ENCODE measurements around the gene IGFBP6.

IGFBP6 gene

DNA sequence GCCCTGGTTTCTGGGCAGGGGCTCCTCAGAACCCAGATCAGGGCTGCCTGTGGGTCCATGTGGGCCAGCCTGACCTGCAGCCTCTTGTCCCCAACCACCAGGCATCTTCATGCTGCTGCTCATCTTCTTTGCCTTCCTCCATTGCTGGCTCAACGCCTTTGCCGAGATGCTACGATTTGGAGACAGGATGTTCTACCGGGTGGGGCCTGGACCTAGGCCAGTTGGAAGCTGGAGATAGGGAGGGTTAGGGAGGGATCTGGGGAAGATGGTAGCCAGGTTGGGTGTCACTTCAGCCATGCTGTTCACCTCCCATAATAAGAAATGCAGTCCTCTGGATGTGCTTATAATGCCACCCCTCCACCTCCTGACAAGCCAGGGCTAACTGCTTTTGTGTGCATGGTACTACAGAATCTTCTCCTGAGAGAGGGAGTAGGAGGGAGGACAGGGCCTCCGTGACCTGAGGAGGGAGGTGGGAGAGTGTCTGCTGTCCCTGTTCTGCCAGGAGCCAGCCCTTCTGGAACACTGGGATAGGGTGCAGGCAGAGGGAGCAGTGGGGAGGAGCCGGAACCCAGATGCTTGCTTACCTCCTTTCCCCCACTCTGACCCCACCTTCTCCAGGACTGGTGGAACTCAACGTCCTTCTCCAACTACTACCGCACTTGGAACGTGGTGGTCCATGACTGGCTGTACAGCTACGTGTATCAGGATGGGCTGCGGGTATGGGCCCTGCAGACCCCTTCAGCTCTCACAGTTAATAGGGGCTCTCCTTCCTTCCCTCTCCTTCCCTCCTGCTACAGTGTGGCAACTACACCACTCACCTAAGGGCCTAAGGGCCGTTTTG is 23.4 kb downstream of the IGFBP6 start:
- DNase-seq (ENCODE audit: low spot score) = no peak

GRCh38 chr12:53122961-53123468 is 25.5 kb downstream of the IGFBP6 start:
- no peak for DNase-seq (ENCODE audit: low spot score)

GRCh38 chr12:53123578-53124351 is 26.3 kb downstream of the IGFBP6 start:
- DNase-seq (ENCODE audit: low spot score) = no peak

- DNase-seq (ENCODE audit: low spot score) = no peak
Measured at GRCh38 chr12:53124352-53124723, 26.9 kb downstream of the IGFBP6 start.

DNA sequence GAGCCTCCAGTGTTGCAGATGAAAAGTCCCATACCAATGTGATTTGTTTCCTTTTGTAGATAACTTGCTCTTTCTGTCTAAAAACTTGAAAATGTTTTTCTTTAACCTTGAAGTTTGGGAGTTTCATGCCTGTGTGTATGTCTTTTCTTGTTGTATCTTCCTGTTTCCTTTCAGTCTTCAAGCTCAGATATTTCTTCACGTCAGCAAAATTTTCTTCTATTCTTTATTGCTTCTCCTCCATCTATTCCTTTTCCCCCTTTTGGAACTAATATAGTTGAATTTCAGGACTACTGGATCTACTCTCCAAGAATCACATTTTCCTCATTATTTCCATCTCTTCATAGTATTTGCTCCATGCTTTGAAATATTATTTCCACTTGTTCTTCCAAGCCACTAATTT is 29.7 kb downstream of the IGFBP6 start:
- DNase-seq (ENCODE audit: low spot score) = no peak

DNA sequence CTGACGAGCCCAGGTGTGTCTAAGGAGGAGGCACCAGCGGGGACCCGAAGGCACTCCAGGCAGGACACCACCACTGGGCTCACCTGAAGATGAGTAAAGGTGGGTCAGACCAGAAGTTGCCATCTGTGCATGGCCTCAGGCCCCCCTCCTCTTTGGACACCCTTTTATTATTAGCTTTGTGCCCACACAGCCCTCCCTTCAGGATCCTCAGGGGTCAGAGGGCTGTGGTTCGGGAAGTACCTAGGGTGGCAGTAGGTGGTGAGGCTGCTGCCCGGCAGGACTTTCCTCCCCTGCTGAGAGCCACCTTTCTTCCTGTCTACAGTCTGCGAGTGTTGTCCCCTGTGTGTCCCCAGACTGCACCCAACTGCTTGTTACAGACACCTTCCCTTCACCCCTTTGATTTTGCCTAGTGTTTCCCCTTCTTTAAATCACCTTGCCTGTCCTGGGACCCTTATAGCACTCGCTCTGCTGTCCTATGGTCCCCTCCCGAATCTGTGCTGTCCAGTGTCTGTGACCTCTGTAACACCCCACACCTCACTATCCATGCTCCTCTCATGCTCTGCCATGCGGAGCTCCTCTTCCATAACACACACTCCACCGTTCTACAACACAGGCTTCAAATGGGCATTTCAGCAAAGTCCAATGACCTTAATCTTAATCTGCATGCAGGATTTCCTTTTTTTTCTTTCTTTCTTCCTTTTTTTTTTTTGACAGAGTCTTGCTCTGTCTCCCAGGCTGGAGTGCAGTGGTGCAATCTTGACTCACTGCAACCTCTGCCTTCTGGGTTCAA is 31.5 kb downstream of the IGFBP6 start:
- no peak for DNase-seq (ENCODE audit: low spot score)

GRCh38 chr12:53131844-53132243 is 34.4 kb downstream of the IGFBP6 start:
- DNase-seq (ENCODE audit: low spot score) = no peak

DNA sequence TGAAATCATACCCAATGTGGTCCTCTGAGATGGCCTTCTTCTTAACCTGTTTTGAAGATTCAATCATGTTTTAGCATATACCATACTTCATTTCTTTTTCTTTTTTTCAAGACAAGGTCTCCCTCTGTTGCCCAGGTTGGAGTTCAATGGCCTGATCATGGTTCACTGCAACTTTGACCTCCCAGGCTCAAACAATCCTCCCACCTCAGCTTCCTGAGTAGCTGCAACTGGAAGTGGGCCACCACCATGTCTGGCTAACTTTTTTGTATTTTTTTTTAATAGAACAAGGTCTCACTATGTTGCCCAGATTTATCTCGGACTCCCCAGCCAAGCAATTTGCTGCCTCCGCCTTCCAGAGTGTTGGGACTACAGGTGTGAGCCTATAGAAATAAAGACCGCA is 36.3 kb downstream of the IGFBP6 start:
- DNase-seq (ENCODE audit: low spot score) = no peak

DNA sequence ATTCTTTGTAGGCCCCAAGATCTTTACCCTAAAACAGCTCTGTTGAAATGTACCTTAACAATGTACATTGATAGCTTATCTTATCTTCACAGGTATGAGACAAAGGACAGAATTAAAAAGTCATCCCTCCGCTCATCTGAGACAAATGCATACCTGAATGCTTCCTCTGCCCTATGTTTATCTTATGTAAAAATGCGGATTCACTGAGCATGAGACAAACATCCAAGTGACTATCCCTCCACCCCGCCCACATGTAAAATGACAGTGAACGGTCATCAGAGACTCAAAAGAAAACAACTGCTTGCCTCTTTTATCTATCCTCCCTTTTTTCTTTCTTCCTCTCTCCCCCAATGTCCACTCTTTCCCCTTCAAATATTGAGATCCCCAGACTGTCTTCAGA is 45.9 kb downstream of the IGFBP6 start:
- DNase-seq (ENCODE audit: low spot score) = no peak

DNA sequence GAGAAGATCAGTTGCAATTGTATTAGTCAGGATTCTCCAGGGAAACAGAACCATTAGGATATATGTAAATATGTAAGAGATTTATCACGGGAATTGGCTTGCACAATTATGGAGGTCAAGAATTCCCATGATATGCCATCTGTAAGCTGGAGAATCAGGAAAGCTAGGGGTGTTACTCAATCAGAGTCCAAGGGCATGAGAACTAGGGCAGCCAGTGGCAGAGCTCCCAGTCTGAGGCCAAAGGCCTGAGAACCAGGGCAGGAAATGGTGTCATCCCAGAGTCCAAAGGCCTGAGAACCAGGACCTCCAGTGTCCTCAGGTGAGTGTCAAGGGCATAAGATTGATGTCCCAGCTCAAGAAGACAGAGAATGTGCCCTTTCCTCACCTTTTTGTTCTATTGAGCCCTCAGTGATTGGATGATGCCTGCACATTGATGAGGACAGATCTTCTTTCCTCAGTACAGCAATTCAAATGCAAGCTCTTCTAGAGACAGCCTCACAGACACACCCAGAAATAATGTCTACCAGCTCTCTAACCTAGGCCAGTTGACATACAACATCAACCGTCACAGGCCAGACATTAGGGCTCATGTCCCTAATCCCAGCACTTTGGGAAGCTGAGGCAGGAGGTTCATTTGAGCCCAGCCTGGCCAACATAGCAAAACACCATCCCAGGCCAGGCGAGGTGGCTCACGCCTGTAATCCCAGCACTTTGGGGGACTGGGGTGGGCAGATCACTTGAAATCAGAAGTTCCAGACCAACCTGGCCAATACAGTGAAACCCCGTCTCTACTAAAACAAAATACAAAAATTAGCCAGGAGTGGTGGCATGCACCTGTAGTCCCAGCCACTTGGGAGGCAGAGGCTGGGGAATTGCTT is 48.2 kb downstream of the IGFBP6 start:
- no peak for DNase-seq (ENCODE audit: low spot score)

DNA sequence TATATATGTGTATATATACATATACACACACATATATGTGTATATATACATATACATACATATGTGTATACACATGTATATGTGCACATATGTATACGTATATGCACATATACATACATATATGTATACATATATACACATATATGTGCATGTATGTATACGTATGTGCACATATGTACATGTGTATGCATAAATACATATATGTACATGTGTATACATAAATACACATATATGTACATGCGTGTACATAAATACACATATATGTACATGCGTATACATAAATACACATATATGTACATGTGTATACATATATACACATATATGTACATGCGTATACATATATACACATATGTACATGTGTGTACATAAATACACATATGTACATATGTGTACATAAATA is 49.7 kb downstream of the IGFBP6 start:
- DNase-seq (ENCODE audit: low spot score) = no peak

DNA sequence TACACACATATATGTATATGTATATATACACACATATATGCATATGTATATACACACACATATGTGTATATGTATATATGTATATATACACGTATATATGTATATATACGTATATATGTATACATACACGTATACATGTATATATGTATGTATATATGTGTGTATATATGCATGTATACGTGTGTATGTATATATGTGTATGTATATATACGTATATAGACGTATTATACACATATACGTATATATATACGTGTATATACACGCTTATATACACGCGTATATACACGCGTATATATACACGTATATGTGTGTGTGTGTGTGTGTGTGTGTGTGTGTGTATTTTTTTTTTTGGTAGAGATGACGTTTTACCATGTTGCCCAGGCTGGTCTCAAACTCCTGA is 50.2 kb downstream of the IGFBP6 start:
- no peak for DNase-seq (ENCODE audit: low spot score)

- no peak for DNase-seq (ENCODE audit: low spot score)
Measured at GRCh38 chr12:53151039-53151438, 53.6 kb downstream of the IGFBP6 start.
